Endothelial cell of umbilical vein (primary cell): ENCODE data around the gene CD164L2. TPM values are rescaled to one million over a fixed set of nuclear protein-coding genes. Genes with fewer than 3 reads are reported as not detected.

Source experiments
- BruUV-seq: library from RNA; stranded (reverse); fragments of 400-500 nt; replicated peaks from 2 replicates; lab custom pipeline; 2021; lab: Mats Ljungman, UMichigan
- CTCF ChIA-PET: fragments of 300-600, 350-600 bp; sonication (Branson Sonifier 250); formaldehyde crosslinking; loops from one replicate; lab custom pipeline; 2021; ENCODE audit warnings: antibody characterized with exemption, inconsistent platforms; lab: Charles Lee
- POLR2A ChIA-PET: fragments of 300-600, 350-600 bp; sonication (Branson Sonifier 250); formaldehyde crosslinking; loops from one replicate; lab custom pipeline; 2021; ENCODE audit warnings: antibody characterized with exemption, inconsistent platforms; lab: Charles Lee
- DNase-seq: peaks from one replicate; pipeline ENCODE4 v3.0.0-alpha.2; 2011; ENCODE audit warnings: low read depth, low spot score
- FAIRE-seq: peaks from 2 replicates; lab custom pipeline; 2011; peaks lifted over from hg19 to GRCh38; lab: Jason Lieb, UNC
- H2AFZ ChIP-seq: 2 replicates; pipeline ENCODE4 v1.6.0; 2012; ENCODE audit warnings: low read depth, low read length, control low read depth, inconsistent platforms
- H3K27ac ChIP-seq: 2 replicates; pipeline ENCODE4 v1.5.1; 2011; ENCODE audit warnings: low read depth, mild to moderate bottlenecking, control low read depth, low read length, moderate library complexity; ENCODE audit not compliant: insufficient read depth
- H3K27me3 ChIP-seq, 2 experiments: 2 replicates each; pipeline versions ENCODE4 v1.6.0 to v1.6.1; 2011; ENCODE audit warnings: low read length in 2 of 2, mixed read lengths in 1 of 2; ENCODE audit not compliant: control insufficient read depth in 2 of 2, insufficient read depth in 2 of 2
- H3K36me3 ChIP-seq, 2 experiments: 2 replicates in 1 of 2; 3 replicates in 1 of 2; pipeline ENCODE4 v1.5.1; 2011; ENCODE audit warnings: low read length in 2 of 2, mild to moderate bottlenecking in 1 of 2, moderate library complexity in 1 of 2; ENCODE audit not compliant: control insufficient read depth in 2 of 2, insufficient read depth in 2 of 2; ENCODE audit errors: extremely low read depth in 1 of 2
- H3K4me1 ChIP-seq: 3 replicates; pipeline ENCODE4 v1.5.1; 2011; ENCODE audit warnings: mild to moderate bottlenecking, low read length; ENCODE audit not compliant: control insufficient read depth, insufficient read depth; ENCODE audit errors: extremely low read depth
- H3K4me2 ChIP-seq: 2 replicates; pipeline ENCODE4 v1.6.1; 2011; ENCODE audit warnings: low read length, control low read depth, mixed read lengths; ENCODE audit not compliant: insufficient read depth
- H3K4me3 ChIP-seq, 3 experiments: fragments of 200-600 bp in 1 of 3; sonication (generic), shearing (Covaris generic) in 1 of 3; replicated peaks in 1 of 3; 2 replicates each; pipeline ENCODE4 v1.5.1; 2011 to 2016; ENCODE audit warnings: control low read depth in 3 of 3, low read length in 3 of 3, mild to moderate bottlenecking in 2 of 3, inconsistent platforms in 1 of 3, low read depth in 1 of 3, moderate library complexity in 1 of 3; ENCODE audit not compliant: insufficient read depth in 1 of 3
- H3K79me2 ChIP-seq: 2 replicates; pipeline ENCODE4 v1.6.0; 2012; ENCODE audit warnings: low read length, inconsistent platforms; ENCODE audit not compliant: control insufficient read depth, insufficient read depth
- H3K9ac ChIP-seq: replicated peaks from 2 replicates; pipeline ENCODE3; 2011; ENCODE audit warnings: low read length, control low read depth; ENCODE audit not compliant: insufficient read depth; ENCODE audit errors: extremely low read depth
- H3K9me1 ChIP-seq: replicated peaks from 3 replicates; pipeline ENCODE4 v1.6.0; 2011; ENCODE audit warnings: mild to moderate bottlenecking, low read length; ENCODE audit not compliant: control insufficient read depth, insufficient read depth; ENCODE audit errors: extremely low read depth
- H3K9me3 ChIP-seq: replicated peaks from 2 replicates; pipeline ENCODE4 v1.5.1; 2012; ENCODE audit warnings: low read length, inconsistent platforms; ENCODE audit not compliant: control insufficient read depth, insufficient read depth
- H4K20me1 ChIP-seq: replicated peaks from 2 replicates; pipeline ENCODE3; 2011; ENCODE audit warnings: mild to moderate bottlenecking, low read length; ENCODE audit not compliant: control insufficient read depth, insufficient read depth; ENCODE audit errors: extremely low read depth
- CTCF ChIP-seq, 2 donors: IDR thresholded peaks; 1 replicate in 1 of 2; 2 replicates in 1 of 2; pipeline ENCODE4 v1.5.1; 2011; ENCODE audit warnings: low read length in 2 of 2, mild to moderate bottlenecking in 2 of 2, moderate library complexity in 2 of 2, control low read depth in 1 of 2, inconsistent platforms in 1 of 2, low read depth in 1 of 2; ENCODE audit not compliant: insufficient read depth in 1 of 2; ENCODE audit errors: extremely low read depth in 1 of 2
- EZH2 ChIP-seq: IDR thresholded peaks from 2 replicates; pipeline ENCODE4 v1.6.1; 2012; ENCODE audit warnings: borderline replicate concordance, low read depth, mild to moderate bottlenecking, moderate library complexity, low read length, inconsistent platforms; ENCODE audit not compliant: severe bottlenecking
- FOS ChIP-seq: IDR thresholded peaks from 2 replicates; pipeline ENCODE4 v1.6.1; 2011; ENCODE audit warnings: mild to moderate bottlenecking, low read length, moderate library complexity, borderline replicate concordance; ENCODE audit not compliant: insufficient read depth
- GATA2 ChIP-seq: IDR thresholded peaks from 2 replicates; pipeline ENCODE4 v1.7.0; 2011; ENCODE audit warnings: low read depth, mild to moderate bottlenecking, moderate library complexity, mixed read lengths, low read length; ENCODE audit not compliant: insufficient read length, insufficient read depth
- JUN ChIP-seq: IDR thresholded peaks from 2 replicates; pipeline ENCODE4 v1.6.1; 2011; ENCODE audit warnings: borderline replicate concordance, low read depth; ENCODE audit not compliant: insufficient read length, insufficient read depth
- MAX ChIP-seq: IDR thresholded peaks from 2 replicates; pipeline ENCODE4 v1.6.1; 2011; ENCODE audit not compliant: insufficient read depth, insufficient read length
- MYC ChIP-seq: IDR thresholded peaks from one replicate; pipeline ENCODE4 v1.6.1; 2011; ENCODE audit warnings: mild to moderate bottlenecking, low read depth, low read length
- POLR2A ChIP-seq: IDR thresholded peaks from 2 replicates; pipeline ENCODE4 v1.6.1; 2012; ENCODE audit warnings: low read depth, mild to moderate bottlenecking, control low read depth, low read length
- dilution Hi-C: fragments of 300-500 bp; cut with MboI; formaldehyde crosslinking; loops from one replicate; pipeline ENCODE4 v1.15.0; 2019; ENCODE audit warnings: low sequenced_read_pairs; ENCODE audit not compliant: extremely low pct_ligation_motif_present
- intact Hi-C: fragments of 100-400 bp; cut with micrococcal nuclease; formaldehyde crosslinking; loops from one replicate; pipeline ENCODE4 v1.10.0; 2022
- polyA plus RNA-seq, 4 experiments: library from polyadenylated mRNA; depleted of rRNA in 3 of 4; stranded (reverse) in 3 of 4; unstranded in 1 of 4; fragments of >200 nt; gene quantifications; 2 replicates each; pipeline versions ENCODE4 v1.2.1 to v1.2.3, GENCODE V29; 2011 to 2012; ENCODE audit warnings: missing spikeins in 1 of 4
- total RNA-seq: library from RNA; stranded (reverse); gene quantifications from 2 replicates; pipeline ENCODE4 v1.2.3, GENCODE V29; 2021

CD164L2 gene
- total and polyA plus RNA-seq, 2 donors (not counting 3 experiments of a cell fraction or from before 2014, with no cell fraction given) = not detected

- intact Hi-C loops = no loop called here
- FAIRE-seq = no peak
- Histone ChIP-seq H3K4me2 (no peak overlapping the region), H3K27ac (no peak overlapping the region), H3K4me1 (no peaks in the 10 kb centered on the region), H3K4me3 (no peak overlapping the region), H3K9me1 (no peaks in the 10 kb centered on the region), H3K79me2 (no peaks in the 10 kb centered on the region), H2AFZ (no peak overlapping the region), H3K36me3 (no peaks in the 10 kb centered on the region), H3K27me3 (peaks cover 0 to 3% of the 10 kb centered on the region in 2 experiments), H3K9me3 (no peaks in the 10 kb centered on the region), H4K20me1 (no peaks in the 10 kb centered on the region), H3K9ac (no peak overlapping the region)
- dilution Hi-C loops = no loop called here
- no peak for DNase-seq
- POLR2A ChIA-PET = no interaction called here
- TF ChIP-seq FOS (no peak), JUN (no peak), GATA2 (no peak), MAX (no peak), MYC (no peak), EZH2 (no peak), CTCF (IDR thresholded peaks at IDR 0.05; ENCODE audit: extremely low read depth in 1 of 2, insufficient read depth in 1 of 2, low read depth in 1 of 2, low read length in 2 of 2) (no peak), POLR2A (no peak)
- CTCF ChIA-PET = interaction anchor here (0.8 to 3.2 kb wide), 4 partner anchors 12 to 23 kb away, joined by 3 to 17 read pairs (median 12); partner anchors contain the start of gene MAP3K6
- no TSS peak for BruUV-seq
These were observed 2.1 kb downstream of the CD164L2 start for GRCh38 chr1:27380766-27381733.
